Heart left ventricle (tissue), 16 donors: ENCODE data around the gene OSBPL7. TPM values are rescaled to one million over a fixed set of nuclear protein-coding genes. Genes with fewer than 3 reads are reported as not detected.
A peak's percentile ranks its signal among the peaks of the same experiment; 100 is the strongest.

Experiments
- ATAC-seq, 4 donors: fragments of 200-7000 bp; cut with Tn5 transposase; one replicate each; pipeline ENCODE4 v1.9.1; 2020 to 2022; ENCODE audit warnings: moderate library complexity in 4 of 4, mild to moderate bottlenecking in 3 of 4, moderate number of reproducible peaks in 1 of 4
- DNase-seq, 5 donors: peaks; one replicate each; pipeline ENCODE4 v3.0.0-alpha.2; 2020
- H3K27ac ChIP-seq, 12 donors: fragments of 200-600 bp; sonication (generic) in 4 of 12; one replicate each; pipeline versions ENCODE4 v1.5.0 to v1.8.0; 2016 to 2022; ENCODE audit warnings: mild to moderate bottlenecking in 2 of 12
- H3K27me3 ChIP-seq, 9 donors: fragments of 200-600 bp; sonication (generic) in 2 of 9; one replicate each; pipeline versions ENCODE4 v1.5.1 to v1.8.0; 2016 to 2022; ENCODE audit warnings: mild to moderate bottlenecking in 3 of 9
- H3K36me3 ChIP-seq, 9 donors: fragments of 200-600 bp; sonication (generic) in 2 of 9; one replicate each; pipeline versions ENCODE4 v1.5.0 to v1.8.0; 2018 to 2022; ENCODE audit warnings: mild to moderate bottlenecking in 2 of 9
- H3K4me1 ChIP-seq, 12 donors: fragments of 200-600 bp; sonication (generic) in 4 of 12; one replicate each; pipeline versions ENCODE4 v1.5.0 to v1.8.0; 2016 to 2022; ENCODE audit warnings: mild to moderate bottlenecking in 3 of 12
- H3K4me3 ChIP-seq, 12 donors: fragments of 200-600 bp; sonication (generic) in 4 of 12; one replicate each; pipeline versions ENCODE4 v1.5.0 to v1.8.0; 2017 to 2022; ENCODE audit warnings: mild to moderate bottlenecking in 9 of 12, moderate library complexity in 4 of 12
- H3K9me3 ChIP-seq, 12 donors: fragments of 200-600 bp; sonication (generic) in 4 of 12; one replicate each; pipeline versions ENCODE4 v1.5.0 to v1.8.0; 2016 to 2022; ENCODE audit warnings: mild to moderate bottlenecking in 1 of 12
- CTCF ChIP-seq, 12 donors: fragments of 200-600 bp; sonication (generic) in 4 of 12; IDR thresholded peaks; one replicate each; pipeline versions ENCODE4 v1.5.0 to v1.8.0; 2018 to 2022; ENCODE audit warnings: antibody characterized with exemption in 12 of 12, mild to moderate bottlenecking in 5 of 12
- POLR2A ChIP-seq, 2 donors: fragments of 450-650 bp; IDR thresholded peaks; one replicate each; pipeline ENCODE4 v1.6.1; 2017; ENCODE audit warnings: antibody characterized with exemption in 2 of 2, mild to moderate bottlenecking in 2 of 2, moderate library complexity in 2 of 2
- WGBS, 4 donors: extraction: QIAGEN DNeasy Blood & Tissue Kit in 2 of 4; methylation state at CpG; one replicate each; pipeline versions ENCODE4 v1.1.5 to v1.1.7; 2013 to 2018; 5-methylcytosine and 5-hydroxymethylcytosine counted together
- intact Hi-C, 10 donors: fragments of 100-400 bp; cut with DNase I; formaldehyde crosslinking; loops; one replicate each; pipeline versions ENCODE4 v1.11.1 to v1.14.2; 2022
- polyA plus RNA-seq, 2 donors: library from polyadenylated mRNA; stranded (reverse); fragments of 200-250 nt; gene quantifications; one replicate each; pipeline ENCODE4 v1.2.3, GENCODE V29; 2013
- total RNA-seq, 9 donors: library from RNA; depleted of rRNA in 2 of 9; stranded (reverse); fragments of >200 nt in 2 of 9; fragmentation: NEBNext Ultra II Directional in 3 of 9; extraction: Animal tissue kit (Norgen Biotek cat#: 25700) in 3 of 9; gene quantifications; one replicate each; pipeline versions ENCODE4 v1.1.0 to v1.2.4, GENCODE V29; 2016 to 2023
- donor health status: ischemic (EF 13 %, LVEDD 7.1; RV severe dilation, severe dysfunction).
- donor health status: healthy with polysubstance abuse.
- donor health status: DM: no; HTN: yes; CAD: no.
- donor health status: DM: no; HTN: no; CAD: no.
- donor health status: ischemic (EF 25% LVEDD 6.9; RV normal size, moderate dysfunction).
- donor health status: ischemic (EF 25% LVEDD 5.7; RV mildly dilated, moderate dysfunction).
- donor health status: healthy.
- donor health status: DM: yes; HTN: yes; CAD: no.
- donor health status: ischemic (EF 35%, LVEDD 5.7; RV mildly dilated, moderate dysfunction).
- donor health status: nonischemic (EF 11% LVEDD 7.7; RV severe dilation, severe dysfunction).
- donor health status: DM: yes; HTN: yes; CAD: no.
- donor health status: PGD.
- donor health status: ischemic (EF 29% LVEDD 5.4; RV normal size, mild dysfunction).
- donor health status: nonischemic (EF 23%, LVEDD 6.1; RV moderate dilation, normal function).

OSBPL7 gene
- total and polyA plus RNA-seq, 11 donors: 1.5 to 7.4 (median 5.2) TPM

- ATAC-seq (no peak), DNase-seq (no peak)
- Histone ChIP-seq H3K4me1 (peaks cover 0 to 10% (median 5%) of the 10 kb centered on the region in 12 donors), H3K4me3 (no peak overlapping the region), H3K27ac (no peak overlapping the region), H3K9me3 (no peaks in the 10 kb centered on the region), H3K36me3 (no peaks in the 10 kb centered on the region), H3K27me3 (peaks cover 15 to 56% (median 28%) of the 10 kb centered on the region in 9 donors)
- WGBS, 4 donors: 25 to 39% (median 38%) methylated on average over 4 to 5 of the region's 5 CpGs
- TF ChIP-seq POLR2A (IDR thresholded peaks at IDR 0.05): no peak
- TF ChIP-seq CTCF (IDR thresholded peaks at IDR 0.05): no peak
- intact Hi-C loops: loop anchor here in 3 of 10 donors (5.0 to 10.0 kb wide), 3 partner anchors 68 to 91 kb away; partner anchors contain the start of gene TBKBP1 (in 1 of the 3)
Measured at GRCh38 chr17:47785538-47786123, 36.0 kb downstream of the OSBPL7 start.

- WGBS, 4 donors: 58 to 71% (median 62%) methylated on average over 5 of the region's 5 CpGs
- Histone ChIP-seq H3K27me3 (peaks cover 11 to 42% (median 21%) of the 10 kb centered on the region in 9 donors), H3K4me3 (no peak overlapping the region), H3K4me1 (peaks cover 0 to 4% (median 0%) of the 10 kb centered on the region in 12 donors), H3K9me3 (no peaks in the 10 kb centered on the region), H3K36me3 (no peaks in the 10 kb centered on the region), H3K27ac (no peak overlapping the region)
- intact Hi-C loops: loop anchor here in 2 of 10 donors (10.0 kb wide), 2 partner anchors 77 to 87 kb away; partner anchors contain the start of gene TBKBP1 (in 1 of the 2)
- TF ChIP-seq POLR2A (IDR thresholded peaks at IDR 0.05) (no peak), CTCF (IDR thresholded peaks at IDR 0.05) (no peak)
- DNase-seq (no peak), ATAC-seq (no peak)
Measured at GRCh38 chr17:47781397-47781796, 40.2 kb downstream of the OSBPL7 start.

DNA sequence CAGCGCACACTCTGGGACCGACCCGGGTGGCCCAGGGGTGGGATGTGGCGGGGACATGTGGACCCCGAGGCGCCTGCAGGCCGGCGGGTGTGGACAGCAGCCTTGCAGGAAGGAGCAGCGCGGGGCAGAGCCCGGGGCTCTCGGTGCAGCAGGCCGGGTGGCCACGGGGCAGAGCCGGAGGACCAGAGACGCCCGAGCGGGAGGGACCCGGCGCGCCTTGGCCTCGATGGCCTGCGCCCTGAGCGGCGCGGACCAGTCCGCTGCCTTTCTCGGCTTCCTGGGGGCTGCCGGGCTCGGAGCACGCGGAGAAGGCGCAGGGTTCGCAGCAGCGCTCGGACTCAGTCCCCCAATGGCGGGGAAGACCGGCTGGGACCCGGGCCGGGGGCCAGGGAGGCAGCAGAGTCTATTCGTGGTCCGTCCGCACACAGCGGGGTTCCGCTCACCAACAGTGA, 43.4 kb downstream of the OSBPL7 start:
- intact Hi-C loops: no loop called here
- Histone ChIP-seq H3K36me3 (no peaks in the 10 kb centered on the region), H3K9me3 (no peaks in the 10 kb centered on the region), H3K27me3 (peaks cover 15 to 67% (median 30%) of the 10 kb centered on the region in 9 donors), H3K4me3 (no peak overlapping the region), H3K27ac (no peak overlapping the region), H3K4me1 (peaks cover 0 to 4% (median 0%) of the 10 kb centered on the region in 12 donors)
- TF ChIP-seq CTCF (IDR thresholded peaks at IDR 0.05): no peak
- TF ChIP-seq POLR2A (IDR thresholded peaks at IDR 0.05): no peak
- peak in 1 of 4 donors; percentile 25 for ATAC-seq
- 15 to 23% (median 21%) methylated on average over 28 to 45 of the region's 45 CpGs for WGBS, 4 donors
- DNase-seq: no peak

DNA sequence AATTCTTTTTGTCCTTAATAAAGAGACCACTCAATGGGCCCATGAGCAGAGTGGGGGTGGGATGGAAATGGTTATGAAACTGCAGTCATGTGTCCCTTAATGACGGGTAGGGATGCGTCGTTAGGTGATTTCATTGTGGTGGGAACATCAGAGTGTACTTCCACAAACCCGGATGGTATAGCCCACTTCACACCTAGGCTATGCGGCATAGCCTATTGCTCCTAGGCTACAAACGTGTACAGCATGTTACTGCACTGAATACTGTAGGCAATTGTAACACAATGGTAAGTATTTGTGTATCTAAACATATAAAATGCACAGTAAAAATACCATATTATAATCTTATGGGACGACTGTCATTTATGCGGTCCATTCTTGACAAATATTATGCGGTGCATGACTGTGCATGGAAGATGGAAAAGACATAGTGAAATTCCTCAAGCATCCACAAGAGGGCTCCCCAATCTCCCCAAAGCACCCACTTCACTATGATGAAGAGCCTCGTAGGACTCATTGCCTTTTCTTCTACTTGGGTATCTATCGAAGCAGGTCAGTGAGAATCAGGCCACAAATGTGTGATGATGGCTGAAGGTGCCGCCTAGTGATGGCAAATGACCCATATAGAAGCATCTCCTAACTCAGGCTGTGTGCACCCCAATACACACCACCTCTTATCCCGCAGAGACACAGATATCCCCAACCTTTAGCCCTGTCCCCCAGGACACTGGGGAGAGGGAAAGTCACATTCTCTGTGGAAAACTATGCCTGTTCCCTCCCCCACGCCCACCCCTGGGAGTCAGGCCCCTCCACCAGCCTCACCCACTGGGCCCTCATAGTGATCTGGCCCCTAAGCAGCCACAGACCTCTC, 45.0 kb downstream of the OSBPL7 start:
- intact Hi-C loops: loop anchor here in 1 of 10 donors (2.0 kb wide), 1 partner anchor 114 kb away; no protein-coding TSS in a partner anchor
- H3K4me3 ChIP-seq: no peak overlapping the region
- H3K27me3 ChIP-seq: peaks cover 15 to 69% (median 30%) of the 10 kb centered on the region in 9 donors
- H3K36me3 ChIP-seq: no peaks in the 10 kb centered on the region
- peak in 1 of 4 donors; percentile 60 for ATAC-seq
- peaks cover 0 to 4% (median 0%) of the 10 kb centered on the region in 12 donors for H3K4me1 ChIP-seq
- no peak overlapping the region for H3K27ac ChIP-seq
- TF ChIP-seq POLR2A (IDR thresholded peaks at IDR 0.05) (no peak), CTCF (IDR thresholded peaks at IDR 0.05) (peak; percentile 43 to 65 (median 58))
- no peak for DNase-seq
- peaks cover 0 to 4% (median 0%) of the 10 kb centered on the region in 12 donors for H3K9me3 ChIP-seq
- 32 to 45% (median 40%) methylated on average over 14 of the region's 14 CpGs for WGBS, 4 donors
